Common myeloid progenitor, CD34-positive (primary cell): ENCODE results near the gene CALB2.

Source experiments
- CTCF ChIA-PET: fragments of 350-600 bp; sonication (Branson Sonifier 250); formaldehyde crosslinking; loops from one replicate; lab custom pipeline; 2021; ENCODE audit warnings: antibody characterized with exemption; lab: Charles Lee
- POLR2A ChIA-PET: fragments of 350-600 bp; sonication (Branson Sonifier 250); formaldehyde crosslinking; loops from one replicate; lab custom pipeline; 2021; ENCODE audit warnings: antibody characterized with exemption; lab: Charles Lee
- DNase-seq, 3 donors: peaks; one replicate each; pipeline versions ENCODE4 v3.0.0 to v3.0.0-alpha.2; 2013
- H3K27ac ChIP-seq, 2 experiments: 1 replicate in 1 of 2; 2 replicates in 1 of 2; pipeline ENCODE4 v1.7.0; 2013; ENCODE audit warnings: inconsistent platforms in 2 of 2, low read length in 2 of 2, mild to moderate bottlenecking in 2 of 2, low read depth in 1 of 2, moderate library complexity in 1 of 2; ENCODE audit not compliant: severe bottlenecking in 2 of 2, insufficient read depth in 1 of 2, poor library complexity in 1 of 2
- H3K27me3 ChIP-seq, 5 experiments: replicated peaks in 2 of 5; 1 replicate in 3 of 5; 2 replicates in 2 of 5; pipeline versions ENCODE4 v1.6.1 to v1.7.0; 2013; ENCODE audit warnings: low read length in 4 of 5, mild to moderate bottlenecking in 2 of 5, moderate library complexity in 2 of 5, inconsistent platforms in 1 of 5; ENCODE audit not compliant: insufficient read depth in 5 of 5, control insufficient read depth in 4 of 5
- H3K36me3 ChIP-seq, 4 experiments: 1 replicate in 2 of 4; 2 replicates in 2 of 4; pipeline versions ENCODE4 v1.6.1 to v1.7.0; 2013; ENCODE audit warnings: low read length in 3 of 4, control low read depth in 1 of 4, mild to moderate bottlenecking in 1 of 4; ENCODE audit not compliant: control insufficient read depth in 4 of 4, insufficient read depth in 4 of 4
- H3K4me1 ChIP-seq, 4 experiments: 1 replicate in 3 of 4; 2 replicates in 1 of 4; pipeline versions ENCODE4 v1.6.1 to v1.7.1; 2013; ENCODE audit warnings: low read length in 3 of 4, mild to moderate bottlenecking in 3 of 4, control low read depth in 1 of 4, inconsistent platforms in 1 of 4, moderate library complexity in 1 of 4; ENCODE audit not compliant: control insufficient read depth in 4 of 4, insufficient read depth in 4 of 4; ENCODE audit errors: control extremely low read depth in 1 of 4
- H3K4me3 ChIP-seq, 7 experiments: 1 replicate in 4 of 7; 2 replicates in 3 of 7; pipeline versions ENCODE4 v1.5.1 to v1.7.0; 2013; ENCODE audit warnings: mild to moderate bottlenecking in 7 of 7, low read length in 6 of 7, moderate library complexity in 6 of 7, inconsistent platforms in 2 of 7, low read depth in 2 of 7, control low read depth in 1 of 7; ENCODE audit not compliant: insufficient read depth in 4 of 7, control insufficient read depth in 1 of 7; ENCODE audit errors: extremely low read depth in 1 of 7
- H3K9me3 ChIP-seq, 5 experiments: 1 replicate in 4 of 5; 2 replicates in 1 of 5; pipeline versions ENCODE4 v1.6.1 to v1.7.1; 2013; ENCODE audit warnings: low read length in 4 of 5, mild to moderate bottlenecking in 2 of 5, inconsistent platforms in 1 of 5, low read depth in 1 of 5, moderate library complexity in 1 of 5; ENCODE audit not compliant: control insufficient read depth in 4 of 5, insufficient read depth in 2 of 5; ENCODE audit errors: control extremely low read depth in 1 of 5
- WGBS: methylation state at CpG from one replicate; pipeline ENCODE4 v1.1.5; 2013; ENCODE audit not compliant: insufficient coverage; 5-methylcytosine and 5-hydroxymethylcytosine counted together

CALB2 gene

GRCh38 chr16:71343078-71343477, 15.4 kb upstream of the CALB2 start:
- Histone ChIP-seq H3K4me3 (no peak overlapping the region), H3K36me3 (no peaks in the 10 kb centered on the region), H3K4me1 (no peaks in the 10 kb centered on the region), H3K27me3 (peaks cover 0 to 19% (median 6%) of the 10 kb centered on the region in 5 experiments), H3K27ac (no peak overlapping the region), H3K9me3 (no peaks in the 10 kb centered on the region)
- CTCF ChIA-PET, result interaction anchor here (0.8 to 1.0 kb wide), 2 partner anchors 12 to 23 kb away, joined by 3 read pairs; no protein-coding TSS in a partner anchor
- no peak for DNase-seq
- 87% methylated on average over 7 of the region's 8 CpGs for WGBS
- POLR2A ChIA-PET, result no interaction called here

GRCh38 chr16:71344315-71344905, 14.1 kb upstream of the CALB2 start:
- CTCF ChIA-PET, result no interaction called here
- H3K4me3 ChIP-seq, result no peak overlapping the region
- WGBS, result 70% methylated on average over 11 of the region's 13 CpGs

GRCh38 chr16:71345031-71345430, 13.5 kb upstream of the CALB2 start:
- Histone ChIP-seq H3K9me3 (no peaks in the 10 kb centered on the region), H3K36me3 (no peaks in the 10 kb centered on the region), H3K4me3 (no peak overlapping the region), H3K27ac (no peak overlapping the region), H3K27me3 (peaks cover 0 to 22% (median 6%) of the 10 kb centered on the region in 5 experiments), H3K4me1 (no peaks in the 10 kb centered on the region)
- WGBS, result 75% methylated on average over 10 of the region's 10 CpGs
- DNase-seq, result no peak
- ChIA-PET POLR2A (no interaction called here), CTCF (no interaction called here)

More at GRCh38 chr16:71344315-71344905, 14.1 kb upstream of the CALB2 start:
- POLR2A ChIA-PET, result no interaction called here
- Histone ChIP-seq H3K27me3 (peaks cover 0 to 22% (median 6%) of the 10 kb centered on the region in 5 experiments), H3K36me3 (no peaks in the 10 kb centered on the region), H3K4me1 (no peaks in the 10 kb centered on the region), H3K9me3 (no peaks in the 10 kb centered on the region), H3K27ac (no peak overlapping the region)
- no peak for DNase-seq

GRCh38 chr16:71347146-71347545, 11.4 kb upstream of the CALB2 start:
- ChIA-PET POLR2A (no interaction called here), CTCF (no interaction called here)
- no peaks in the 10 kb centered on the region for H3K4me1 ChIP-seq
- H3K36me3 ChIP-seq, result no peaks in the 10 kb centered on the region
- WGBS, result 94% methylated on average over 3 of the region's 7 CpGs
- H3K27me3 ChIP-seq, result peaks cover 0 to 29% (median 9%) of the 10 kb centered on the region in 5 experiments
- no peaks in the 10 kb centered on the region for H3K9me3 ChIP-seq
- no peak for DNase-seq
- no peak overlapping the region for H3K4me3 ChIP-seq
- H3K27ac ChIP-seq, result no peak overlapping the region

- CTCF ChIA-PET, result interaction anchor here (1.2 to 1.3 kb wide), 2 partner anchors 10 to 20 kb away, joined by 4 to 9 read pairs; partner anchors contain the start of gene CALB2
- H3K27ac ChIP-seq, result no peak overlapping the region
- H3K4me1 ChIP-seq, result no peaks in the 10 kb centered on the region
- H3K36me3 ChIP-seq, result no peaks in the 10 kb centered on the region
- H3K4me3 ChIP-seq, result no peak overlapping the region
- peaks cover 0 to 28% (median 9%) of the 10 kb centered on the region in 5 experiments for H3K27me3 ChIP-seq
- WGBS, result 94% methylated on average over 21 of the region's 22 CpGs
- POLR2A ChIA-PET, result no interaction called here
- no peaks in the 10 kb centered on the region for H3K9me3 ChIP-seq
- DNase-seq, result no peak
These were observed 10.0 kb upstream of the CALB2 start for GRCh38 chr16:71348262-71349085.

- ChIA-PET POLR2A (no interaction called here), CTCF (no interaction called here)
- peaks cover 0 to 41% (median 6%) of the 10 kb centered on the region in 5 experiments for H3K27me3 ChIP-seq
- H3K4me3 ChIP-seq, result no peak overlapping the region
- no peak for DNase-seq
- 89% methylated on average over 7 of the region's 10 CpGs for WGBS
- H3K4me1 ChIP-seq, result no peaks in the 10 kb centered on the region
- H3K9me3 ChIP-seq, result no peaks in the 10 kb centered on the region
- no peak overlapping the region for H3K27ac ChIP-seq
- no peaks in the 10 kb centered on the region for H3K36me3 ChIP-seq
These were observed 7.5 kb upstream of the CALB2 start for GRCh38 chr16:71350821-71351557.
